Measurements from ENCODE around the gene NAA16. TPM values are rescaled to one million over a fixed set of nuclear protein-coding genes. Genes with fewer than 3 reads are reported as not detected.

The NAA16 gene
- total and polyA plus RNA-seq, 9 of the 15 experiments (the other 6 are each of a cell fraction or from before 2014, with no cell fraction given): 3.7 to 18.2 (median 12.0) TPM

GRCh38 chr13:41313659-41314197, 2.7 kb downstream of the NAA16 start (continued):
- no peak for TF ChIP-seq ARID4B (CRISPR knock-in tag; IDR thresholded peaks at IDR 0.05)
- TF ChIP-seq ZNF316 (IDR thresholded peaks at IDR 0.05): no peak
- TF ChIP-seq ZHX1 (conservative IDR thresholded peaks at IDR 0.05; ENCODE audit: low read length): no peak
- TF ChIP-seq HMBOX1 (IDR thresholded peaks at IDR 0.05): peak; percentile 69
- TF ChIP-seq ZNF165 (CRISPR knock-in tag; IDR thresholded peaks at IDR 0.05; ENCODE audit: borderline replicate concordance): no peak
